ENCODE results near the gene BCORL1.

Gene BCORL1

DNA sequence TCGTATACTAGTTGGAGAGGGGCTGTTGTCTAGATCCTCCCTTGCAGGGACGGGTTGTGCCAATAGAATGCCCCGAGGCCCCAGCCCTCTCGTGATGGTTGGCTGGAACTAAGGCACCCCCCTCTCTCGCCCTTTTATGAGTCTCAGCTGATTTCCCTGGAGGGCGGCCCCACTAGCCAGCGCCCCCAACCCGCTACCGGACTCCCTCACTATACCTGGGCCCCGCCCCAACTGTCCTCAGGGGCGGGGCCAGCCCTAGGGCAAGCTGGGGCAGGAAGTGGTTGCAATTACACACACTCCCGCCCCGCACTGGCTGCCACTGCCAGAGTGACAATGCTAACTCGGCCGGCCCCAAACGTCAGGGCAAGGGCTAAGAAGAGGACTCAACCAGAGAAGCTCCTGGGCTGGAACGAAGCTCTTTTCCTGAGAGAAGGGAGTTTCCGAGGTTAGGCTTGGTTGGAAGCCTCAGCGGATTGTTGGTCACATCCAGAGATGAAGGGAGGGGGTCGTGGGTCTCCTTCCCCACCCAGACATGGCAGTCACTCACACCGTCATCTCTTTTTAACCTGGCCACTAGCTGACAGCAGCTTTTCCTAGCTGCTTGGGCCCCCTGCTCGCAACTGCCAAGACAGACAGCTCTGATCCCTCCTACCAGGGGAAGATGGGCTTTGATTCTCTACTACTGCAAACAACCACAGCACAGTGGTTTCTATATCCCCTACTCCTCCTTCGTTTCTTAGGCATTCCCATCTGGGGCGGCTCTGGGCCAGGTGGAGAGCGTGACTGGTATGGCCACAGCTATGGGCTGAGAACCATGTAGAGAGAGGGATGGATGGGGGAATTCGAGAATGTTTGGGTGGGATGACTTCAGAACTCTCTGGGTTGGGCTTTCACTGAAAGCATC, 21.0 kb upstream of the BCORL1 start:
- peak; percentile 53 to 58 for DNase-seq (ENCODE audit: low read depth in 2 of 2)

DNA sequence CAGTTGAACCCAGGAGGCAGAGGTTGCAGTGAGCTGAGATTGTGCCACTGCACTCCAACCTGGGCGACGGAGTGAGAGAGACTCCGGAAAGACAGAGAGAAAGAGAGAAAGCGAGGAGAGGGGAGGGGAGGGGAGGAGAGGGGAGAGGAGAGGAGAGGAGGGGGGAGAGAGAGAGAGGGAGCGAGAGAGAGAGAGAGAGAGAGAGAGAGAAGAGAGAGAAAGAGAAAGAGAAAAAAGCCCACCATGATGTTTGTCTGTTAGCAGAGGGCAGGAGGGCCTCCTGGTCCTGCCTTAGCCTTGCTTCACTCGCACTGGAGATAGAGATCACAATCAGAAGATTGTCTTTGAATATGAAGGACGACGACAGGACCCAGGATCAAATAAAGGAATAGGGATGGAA, 18.7 kb upstream of the BCORL1 start:
- no peak for DNase-seq (ENCODE audit: low read depth in 2 of 2)

- DNase-seq (ENCODE audit: low read depth in 2 of 2), result no peak
Measured at GRCh38 chrX:129965166-129965565, 17.3 kb upstream of the BCORL1 start.

DNA sequence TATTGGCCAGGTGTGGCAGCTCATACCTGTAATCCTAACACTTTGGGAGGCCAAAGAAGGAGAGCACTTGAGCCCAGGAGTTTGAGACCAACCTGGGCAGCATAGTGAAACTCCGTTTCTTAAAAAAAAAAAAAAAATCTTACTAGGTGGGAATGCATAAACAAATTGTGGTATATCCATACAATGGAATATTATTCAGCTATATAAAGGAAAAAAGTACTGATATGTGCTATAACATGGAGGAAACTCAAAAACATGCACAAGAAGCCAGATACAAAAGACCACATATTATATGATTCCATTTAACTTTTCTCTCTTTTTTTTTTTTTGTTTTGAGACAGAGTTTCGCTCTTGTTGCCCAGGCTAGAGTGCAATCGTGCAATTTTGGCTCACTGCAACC, 13.5 kb upstream of the BCORL1 start:
- DNase-seq (ENCODE audit: low read depth in 2 of 2), result no peak

- no peak for DNase-seq (ENCODE audit: low read depth in 2 of 2)
Measured at GRCh38 chrX:129976441-129976840, 6.0 kb upstream of the BCORL1 start.

- no peak for DNase-seq (ENCODE audit: low read depth in 2 of 2)
Measured at GRCh38 chrX:129979207-129979920, 3.1 kb upstream of the BCORL1 start.

DNA sequence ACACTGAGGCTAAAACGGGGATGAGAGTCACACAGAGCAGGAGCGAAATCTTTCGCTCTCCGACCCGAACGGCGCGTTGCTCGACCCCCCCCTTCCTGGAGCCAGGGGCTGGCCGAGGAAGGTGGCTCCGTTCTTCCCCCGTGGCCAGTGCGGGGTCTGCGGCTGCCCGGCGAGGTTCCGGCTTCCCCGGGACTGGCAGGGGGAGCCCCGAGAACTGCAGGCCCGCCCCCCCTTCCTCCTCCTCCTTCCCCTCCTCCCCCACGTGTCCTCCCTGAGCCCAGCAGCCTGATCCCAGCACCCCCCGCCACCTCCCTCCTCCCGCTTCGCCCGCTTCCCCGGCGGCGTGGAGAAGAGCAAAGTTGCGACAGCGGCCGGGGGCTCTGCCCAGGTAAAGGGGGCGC, 2.4 kb upstream of the BCORL1 start:
- no peak for DNase-seq (ENCODE audit: low read depth in 2 of 2)

GRCh38 chrX:129980540-129981199, 1.8 kb upstream of the BCORL1 start:
- DNase-seq (ENCODE audit: low read depth in 2 of 2), result no peak

- DNase-seq (ENCODE audit: low read depth in 2 of 2), result no peak
Measured at GRCh38 chrX:129981200-129981553, 1.3 kb upstream of the BCORL1 start.

- DNase-seq (ENCODE audit: low read depth in 2 of 2), result no peak
Measured at GRCh38 chrX:129981752-129982299, 609 bp upstream of the BCORL1 start.

DNA sequence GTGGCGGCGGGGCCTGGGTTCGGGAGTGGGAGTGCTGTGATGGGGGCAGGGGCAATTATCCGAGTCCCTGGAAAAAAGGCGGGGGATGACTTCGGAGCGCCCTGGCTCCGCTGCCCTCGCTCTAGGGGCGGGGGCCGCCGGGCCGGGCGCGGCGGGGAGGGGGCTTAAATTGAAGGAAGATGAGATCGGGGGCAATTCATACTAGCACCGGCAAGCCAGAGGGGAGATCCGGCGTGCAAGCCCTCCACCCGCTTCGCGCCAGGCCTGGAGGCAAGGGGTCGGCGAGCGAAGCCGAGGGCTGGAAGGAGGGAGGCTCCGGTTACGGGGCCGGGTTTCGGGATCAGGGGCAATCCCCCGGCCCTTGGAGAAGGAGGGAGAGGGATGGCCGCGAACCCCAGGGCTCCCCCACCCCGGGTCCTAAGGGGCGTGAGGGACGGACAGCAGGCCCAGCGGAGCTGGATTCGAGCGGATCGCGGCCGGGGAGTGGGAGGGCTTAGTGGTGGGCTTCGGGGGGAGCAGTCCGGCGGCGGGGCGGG, 1.2 kb downstream of the BCORL1 start:
- DNase-seq (ENCODE audit: low read depth in 2 of 2), result no peak

GRCh38 chrX:129984111-129984958, 1.9 kb downstream of the BCORL1 start:
- no peak for DNase-seq (ENCODE audit: low read depth in 2 of 2)

GRCh38 chrX:129987871-129988270, 5.4 kb downstream of the BCORL1 start:
- no peak for DNase-seq (ENCODE audit: low read depth in 2 of 2)

DNA sequence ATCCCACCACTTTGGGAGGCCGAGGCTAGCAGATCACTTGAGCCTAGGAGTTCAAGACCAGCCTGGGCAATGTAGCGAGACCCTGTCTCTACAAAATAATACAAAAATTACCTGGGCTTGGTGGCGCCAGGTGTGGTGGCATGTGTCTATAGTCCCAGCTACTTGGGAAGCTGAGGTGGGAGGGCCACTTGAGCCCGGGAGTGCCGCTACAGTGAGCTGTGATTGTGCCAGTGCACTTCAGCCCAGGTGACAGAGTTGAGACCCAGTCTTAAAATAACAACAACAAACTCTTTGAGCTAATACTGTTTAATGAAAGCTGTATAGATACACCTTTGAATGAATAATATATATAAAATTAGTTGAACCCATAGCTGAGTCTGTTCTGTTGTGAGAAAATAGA, 9.7 kb downstream of the BCORL1 start:
- DNase-seq (ENCODE audit: low read depth in 2 of 2), result no peak

DNA sequence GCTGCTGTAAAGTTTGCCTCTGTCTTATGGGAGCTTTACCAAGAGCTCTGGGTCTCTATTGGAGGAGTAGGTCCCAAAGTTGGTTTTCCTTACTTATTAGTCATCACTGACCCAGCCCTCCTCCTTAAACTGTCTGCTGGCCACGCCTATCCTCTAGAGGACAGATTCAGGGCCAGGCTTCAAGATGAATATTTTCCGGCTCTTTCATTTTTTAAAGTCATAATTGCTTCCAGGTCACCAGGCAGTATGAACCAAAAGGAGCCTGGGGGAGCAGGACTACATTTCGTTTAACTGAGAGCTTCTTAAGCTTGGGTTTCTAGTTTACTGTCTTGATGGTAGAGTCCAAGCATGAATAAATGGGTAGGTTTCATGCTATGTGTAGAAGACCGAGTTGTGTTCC, 13.7 kb downstream of the BCORL1 start:
- no peak for DNase-seq (ENCODE audit: low read depth in 2 of 2)

GRCh38 chrX:129997086-129997485, 14.7 kb downstream of the BCORL1 start:
- DNase-seq (ENCODE audit: low read depth in 2 of 2), result no peak

DNA sequence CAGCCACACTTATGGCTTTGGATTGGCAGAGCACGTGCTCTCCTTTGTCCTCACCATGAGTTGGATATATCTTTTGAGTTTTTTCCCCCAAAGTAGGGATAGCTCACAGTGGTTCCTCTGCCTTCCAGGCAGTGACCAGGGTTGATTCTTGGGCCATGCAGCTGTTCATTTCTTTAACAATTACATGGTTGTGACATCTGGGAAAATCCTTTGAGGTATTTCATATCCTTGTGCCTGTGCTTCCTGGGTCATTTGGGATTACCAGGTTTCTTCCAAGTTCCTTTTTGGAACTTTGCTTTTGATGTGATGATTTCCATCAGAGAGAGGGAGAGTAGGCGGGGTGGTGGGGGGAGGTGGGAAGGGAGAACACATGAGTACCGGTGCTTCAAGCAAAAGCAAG, 15.6 kb downstream of the BCORL1 start:
- DNase-seq (ENCODE audit: low read depth in 2 of 2), result no peak

GRCh38 chrX:130001893-130002292, 19.5 kb downstream of the BCORL1 start:
- DNase-seq (ENCODE audit: low read depth in 2 of 2), result no peak

GRCh38 chrX:130002541-130002940, 20.1 kb downstream of the BCORL1 start:
- DNase-seq (ENCODE audit: low read depth in 2 of 2), result no peak

DNA sequence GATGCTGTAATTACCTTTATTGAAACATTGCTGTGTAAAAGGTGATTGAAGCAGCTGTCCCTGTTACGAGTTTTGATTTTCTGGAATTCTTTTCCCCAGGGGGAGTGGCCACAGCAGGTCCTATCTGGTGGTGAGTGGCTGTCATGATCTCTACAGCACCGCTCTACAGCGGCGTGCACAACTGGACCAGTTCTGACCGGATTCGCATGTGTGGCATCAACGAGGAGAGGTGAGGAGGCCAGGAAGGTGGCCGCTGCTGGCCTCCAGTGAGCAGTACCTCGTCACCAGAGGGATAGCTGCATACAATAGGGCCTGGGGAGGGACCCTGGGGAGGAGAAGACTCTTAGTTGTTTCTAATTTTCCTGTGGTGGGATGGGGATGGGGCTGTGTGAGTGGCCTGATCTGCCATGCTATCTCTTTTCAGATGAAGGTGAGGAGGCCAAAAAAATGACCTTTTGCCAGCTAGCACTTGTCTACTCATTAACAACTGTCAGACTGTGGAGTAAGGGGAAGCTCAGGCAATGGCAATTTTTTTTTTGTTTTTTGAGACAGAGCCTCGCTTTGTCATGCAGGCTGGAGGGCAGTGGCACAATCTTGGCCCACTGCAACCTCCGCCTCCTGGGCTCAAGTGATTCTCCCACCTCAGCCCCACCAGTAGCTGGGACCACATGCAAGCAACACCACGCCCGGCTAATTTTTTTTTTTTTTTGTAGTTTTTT, 22.8 kb downstream of the BCORL1 start:
- DNase-seq (ENCODE audit: low read depth in 2 of 2), result no peak

All from stimulated activated CD8-positive, alpha-beta memory T cell treated with anti-CD3 and anti-CD28 coated beads, Interleukin-15, amount 100 ng/mL, for 48 hours (primary cell).